GM23338 (cell line): ENCODE measurements around the gene AGPAT3.

Source experiments
- CREB1 ChIP-seq: fragments of 250-450 bp; sonication (Bioruptor Pico); IDR thresholded peaks from 2 replicates; pipeline ENCODE4 v1.5.0; 2020; ENCODE audit warnings: low read depth, mild to moderate bottlenecking, moderate library complexity
- EZH2 ChIP-seq: fragments of 200-600 bp; sonication (generic); IDR thresholded peaks from one replicate; pipeline ENCODE4 v1.8.0; 2017; ENCODE audit warnings: antibody characterized with exemption, mild to moderate bottlenecking, low read depth; ENCODE audit not compliant: unreplicated experiment
- EZH2phosphoT487 ChIP-seq: fragments of 200-600 bp; sonication (generic); IDR thresholded peaks from one replicate; pipeline ENCODE4 v1.8.1; 2018; ENCODE audit warnings: antibody characterized with exemption; ENCODE audit not compliant: unreplicated experiment
- TF ChIP-seq, protein P1 (sequence below), 2 experiments: fragments of 200-600 bp in 1 of 2; sonication (generic) in 1 of 2; conservative IDR thresholded peaks; 2 replicates each; pipeline versions ENCODE4 v1.5.1 to v1.6.1; 2016 to 2017; ENCODE audit warnings: antibody characterized with exemption in 2 of 2, low read depth in 2 of 2, mild to moderate bottlenecking in 2 of 2, moderate library complexity in 1 of 2
- TF ChIP-seq, protein P2 (sequence below): IDR thresholded peaks from one replicate; pipeline ENCODE4 v1.6.1; 2018; ENCODE audit warnings: antibody characterized with exemption; ENCODE audit not compliant: unreplicated experiment

DNA sequence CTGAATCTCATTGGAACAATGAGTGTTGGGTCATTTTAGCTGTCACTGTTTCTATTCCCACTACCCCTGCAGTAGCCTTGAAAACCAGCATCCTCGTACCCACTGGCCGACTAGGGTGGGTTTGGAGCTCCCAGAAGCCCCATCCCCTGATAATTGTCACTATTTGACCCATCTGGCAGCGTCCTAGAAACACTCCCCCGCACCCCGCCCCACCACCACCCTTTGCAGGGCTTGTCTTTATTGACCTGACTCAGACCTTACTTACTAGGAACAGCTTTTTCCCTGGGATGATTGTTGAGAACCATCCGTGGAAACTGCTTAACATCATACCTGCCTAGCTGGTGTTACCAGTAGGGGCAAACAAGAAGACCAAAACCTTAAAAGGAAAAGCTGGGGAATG, 28.4 kb upstream of the AGPAT3 start:
- TF ChIP-seq EZH2phosphoT487 (no peak), EZH2 (no peak), CREB1 (CRISPR knock-in tag) (no peak)
- TF ChIP-seq, protein P1, sequence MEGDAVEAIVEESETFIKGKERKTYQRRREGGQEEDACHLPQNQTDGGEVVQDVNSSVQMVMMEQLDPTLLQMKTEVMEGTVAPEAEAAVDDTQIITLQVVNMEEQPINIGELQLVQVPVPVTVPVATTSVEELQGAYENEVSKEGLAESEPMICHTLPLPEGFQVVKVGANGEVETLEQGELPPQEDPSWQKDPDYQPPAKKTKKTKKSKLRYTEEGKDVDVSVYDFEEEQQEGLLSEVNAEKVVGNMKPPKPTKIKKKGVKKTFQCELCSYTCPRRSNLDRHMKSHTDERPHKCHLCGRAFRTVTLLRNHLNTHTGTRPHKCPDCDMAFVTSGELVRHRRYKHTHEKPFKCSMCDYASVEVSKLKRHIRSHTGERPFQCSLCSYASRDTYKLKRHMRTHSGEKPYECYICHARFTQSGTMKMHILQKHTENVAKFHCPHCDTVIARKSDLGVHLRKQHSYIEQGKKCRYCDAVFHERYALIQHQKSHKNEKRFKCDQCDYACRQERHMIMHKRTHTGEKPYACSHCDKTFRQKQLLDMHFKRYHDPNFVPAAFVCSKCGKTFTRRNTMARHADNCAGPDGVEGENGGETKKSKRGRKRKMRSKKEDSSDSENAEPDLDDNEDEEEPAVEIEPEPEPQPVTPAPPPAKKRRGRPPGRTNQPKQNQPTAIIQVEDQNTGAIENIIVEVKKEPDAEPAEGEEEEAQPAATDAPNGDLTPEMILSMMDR (conservative IDR thresholded peaks at IDR 0.05; ENCODE audit: low read depth in 2 of 2): no peak
- TF ChIP-seq, protein P2, sequence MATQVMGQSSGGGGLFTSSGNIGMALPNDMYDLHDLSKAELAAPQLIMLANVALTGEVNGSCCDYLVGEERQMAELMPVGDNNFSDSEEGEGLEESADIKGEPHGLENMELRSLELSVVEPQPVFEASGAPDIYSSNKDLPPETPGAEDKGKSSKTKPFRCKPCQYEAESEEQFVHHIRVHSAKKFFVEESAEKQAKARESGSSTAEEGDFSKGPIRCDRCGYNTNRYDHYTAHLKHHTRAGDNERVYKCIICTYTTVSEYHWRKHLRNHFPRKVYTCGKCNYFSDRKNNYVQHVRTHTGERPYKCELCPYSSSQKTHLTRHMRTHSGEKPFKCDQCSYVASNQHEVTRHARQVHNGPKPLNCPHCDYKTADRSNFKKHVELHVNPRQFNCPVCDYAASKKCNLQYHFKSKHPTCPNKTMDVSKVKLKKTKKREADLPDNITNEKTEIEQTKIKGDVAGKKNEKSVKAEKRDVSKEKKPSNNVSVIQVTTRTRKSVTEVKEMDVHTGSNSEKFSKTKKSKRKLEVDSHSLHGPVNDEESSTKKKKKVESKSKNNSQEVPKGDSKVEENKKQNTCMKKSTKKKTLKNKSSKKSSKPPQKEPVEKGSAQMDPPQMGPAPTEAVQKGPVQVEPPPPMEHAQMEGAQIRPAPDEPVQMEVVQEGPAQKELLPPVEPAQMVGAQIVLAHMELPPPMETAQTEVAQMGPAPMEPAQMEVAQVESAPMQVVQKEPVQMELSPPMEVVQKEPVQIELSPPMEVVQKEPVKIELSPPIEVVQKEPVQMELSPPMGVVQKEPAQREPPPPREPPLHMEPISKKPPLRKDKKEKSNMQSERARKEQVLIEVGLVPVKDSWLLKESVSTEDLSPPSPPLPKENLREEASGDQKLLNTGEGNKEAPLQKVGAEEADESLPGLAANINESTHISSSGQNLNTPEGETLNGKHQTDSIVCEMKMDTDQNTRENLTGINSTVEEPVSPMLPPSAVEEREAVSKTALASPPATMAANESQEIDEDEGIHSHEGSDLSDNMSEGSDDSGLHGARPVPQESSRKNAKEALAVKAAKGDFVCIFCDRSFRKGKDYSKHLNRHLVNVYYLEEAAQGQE: no peak
